ENCODE results near the gene SPART.

DNA sequence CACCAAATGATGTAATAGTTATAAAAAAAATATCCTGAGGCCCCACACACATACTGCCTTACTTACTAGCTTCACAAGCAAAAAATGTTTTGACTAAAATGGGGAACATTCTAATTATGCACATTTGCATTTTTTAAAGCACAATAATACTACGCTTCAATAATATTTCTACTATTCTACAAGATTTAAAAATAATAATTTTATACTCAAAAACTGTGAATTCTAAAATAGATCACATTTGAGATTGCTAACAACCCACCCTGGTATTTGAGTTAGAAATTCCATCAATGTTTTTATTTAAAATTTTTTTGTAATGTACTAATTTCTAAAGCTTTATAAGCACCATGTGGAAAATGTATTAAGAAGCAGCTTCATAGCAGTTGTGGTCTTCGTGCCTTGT is 72.8 kb downstream of the SPART start:
- TF ChIP-seq POLR2AphosphoS5 (IDR thresholded peaks at IDR 0.05) (no peak), POLR2A (IDR thresholded peaks at IDR 0.05; ENCODE audit: low read depth) (no peak)
- TF ChIP-seq, protein P1, sequence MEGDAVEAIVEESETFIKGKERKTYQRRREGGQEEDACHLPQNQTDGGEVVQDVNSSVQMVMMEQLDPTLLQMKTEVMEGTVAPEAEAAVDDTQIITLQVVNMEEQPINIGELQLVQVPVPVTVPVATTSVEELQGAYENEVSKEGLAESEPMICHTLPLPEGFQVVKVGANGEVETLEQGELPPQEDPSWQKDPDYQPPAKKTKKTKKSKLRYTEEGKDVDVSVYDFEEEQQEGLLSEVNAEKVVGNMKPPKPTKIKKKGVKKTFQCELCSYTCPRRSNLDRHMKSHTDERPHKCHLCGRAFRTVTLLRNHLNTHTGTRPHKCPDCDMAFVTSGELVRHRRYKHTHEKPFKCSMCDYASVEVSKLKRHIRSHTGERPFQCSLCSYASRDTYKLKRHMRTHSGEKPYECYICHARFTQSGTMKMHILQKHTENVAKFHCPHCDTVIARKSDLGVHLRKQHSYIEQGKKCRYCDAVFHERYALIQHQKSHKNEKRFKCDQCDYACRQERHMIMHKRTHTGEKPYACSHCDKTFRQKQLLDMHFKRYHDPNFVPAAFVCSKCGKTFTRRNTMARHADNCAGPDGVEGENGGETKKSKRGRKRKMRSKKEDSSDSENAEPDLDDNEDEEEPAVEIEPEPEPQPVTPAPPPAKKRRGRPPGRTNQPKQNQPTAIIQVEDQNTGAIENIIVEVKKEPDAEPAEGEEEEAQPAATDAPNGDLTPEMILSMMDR (IDR thresholded peaks at IDR 0.05), result no peak
